GM23338 (cell line): Measurements from ENCODE around the gene TLCD3A. TPM values are rescaled to one million over a fixed set of nuclear protein-coding genes. Genes with fewer than 3 reads are reported as not detected.

Experiments
- ATAC-seq: fragments of 200-7000 bp; cut with Tn5 transposase; 3 replicates; pipeline ENCODE4 v1.9.1; 2020
- DNase-seq: peaks from one replicate; pipeline ENCODE4 v3.0.0-alpha.2; 2015; ENCODE audit warnings: low spot score
- H2AFZ ChIP-seq: fragments of 200-600 bp; sonication (generic); 2 replicates; pipeline ENCODE4 v1.8.0; 2016; ENCODE audit warnings: antibody characterized with exemption, mild to moderate bottlenecking, moderate library complexity
- H3F3A ChIP-seq: fragments of 200-600 bp; sonication (generic); replicated peaks from 2 replicates; pipeline ENCODE4 v1.8.0; 2017; ENCODE audit warnings: antibody characterized with exemption, mixed run types, low read depth
- H3K27ac ChIP-seq: fragments of 200-600 bp; sonication (generic); 2 replicates; pipeline ENCODE4 v1.6.1; 2016; ENCODE audit warnings: low read depth
- H3K27me3 ChIP-seq: fragments of 200-600 bp; sonication (generic); 2 replicates; pipeline ENCODE4 v1.8.0; 2016; ENCODE audit warnings: mild to moderate bottlenecking, mixed run types, moderate library complexity; ENCODE audit not compliant: insufficient read depth
- H3K36me3 ChIP-seq: fragments of 200-600 bp; sonication (generic); 2 replicates; pipeline ENCODE4 v1.8.0; 2016; ENCODE audit warnings: mild to moderate bottlenecking; ENCODE audit not compliant: insufficient read depth
- H3K4me1 ChIP-seq: fragments of 200-600 bp; sonication (generic); 2 replicates; pipeline ENCODE4 v1.8.0; 2016; ENCODE audit warnings: mild to moderate bottlenecking, moderate library complexity; ENCODE audit not compliant: insufficient read depth
- H3K4me2 ChIP-seq: fragments of 200-600 bp; sonication (generic); 2 replicates; pipeline ENCODE4 v1.7.1; 2017; ENCODE audit warnings: mixed run types
- H3K4me3 ChIP-seq: fragments of 200-600 bp; sonication (generic); 2 replicates; pipeline ENCODE4 v1.6.1; 2016; ENCODE audit warnings: mixed run types
- H3K79me2 ChIP-seq: fragments of 200-600 bp; sonication (generic); replicated peaks from 2 replicates; pipeline ENCODE4 v1.8.0; 2017; ENCODE audit warnings: mild to moderate bottlenecking; ENCODE audit not compliant: insufficient read depth
- H3K9me2 ChIP-seq: fragments of 200-600 bp; sonication (generic); 2 replicates; pipeline ENCODE4 v1.8.0; 2017; ENCODE audit not compliant: insufficient read depth
- H4K20me1 ChIP-seq: fragments of 200-600 bp; sonication (generic); replicated peaks from 2 replicates; pipeline ENCODE4 v1.8.0; 2017; ENCODE audit warnings: mild to moderate bottlenecking; ENCODE audit not compliant: insufficient read depth
- H3K27ac Mint-ChIP-seq: 2 replicates; pipeline ENCODE4 v1.8.0; 2020; ENCODE audit warnings: inconsistent platforms, mild to moderate bottlenecking, moderate library complexity, mixed read lengths
- H3K27me3 Mint-ChIP-seq: 3 replicates; pipeline ENCODE4 v1.8.0; 2022; ENCODE audit warnings: low read depth, mild to moderate bottlenecking, moderate library complexity, mixed read lengths, inconsistent platforms; ENCODE audit not compliant: insufficient read depth, poor library complexity
- H3K36me3 Mint-ChIP-seq: 3 replicates; pipeline ENCODE4 v1.8.0; 2021; ENCODE audit warnings: low read depth, mild to moderate bottlenecking, inconsistent platforms, moderate library complexity, mixed read lengths
- H3K4me1 Mint-ChIP-seq: 3 replicates; pipeline ENCODE4 v1.8.0; 2020; ENCODE audit warnings: mild to moderate bottlenecking, inconsistent platforms, mixed read lengths
- H3K4me3 Mint-ChIP-seq: 3 replicates; pipeline ENCODE4 v1.8.0; 2021; ENCODE audit warnings: moderate library complexity, mild to moderate bottlenecking, inconsistent platforms, mixed read lengths
- H3K9me3 Mint-ChIP-seq: 3 replicates; pipeline ENCODE4 v1.8.0; 2020; ENCODE audit warnings: moderate library complexity, mild to moderate bottlenecking, inconsistent platforms, mixed read lengths
- CREB1 ChIP-seq: fragments of 250-450 bp; sonication (Bioruptor Pico); IDR thresholded peaks from 2 replicates; pipeline ENCODE4 v1.5.0; 2020; ENCODE audit warnings: low read depth, mild to moderate bottlenecking, moderate library complexity
- EZH2 ChIP-seq: fragments of 200-600 bp; sonication (generic); IDR thresholded peaks from one replicate; pipeline ENCODE4 v1.8.0; 2017; ENCODE audit warnings: antibody characterized with exemption, mild to moderate bottlenecking, low read depth; ENCODE audit not compliant: unreplicated experiment
- EZH2phosphoT487 ChIP-seq: fragments of 200-600 bp; sonication (generic); IDR thresholded peaks from one replicate; pipeline ENCODE4 v1.8.1; 2018; ENCODE audit warnings: antibody characterized with exemption; ENCODE audit not compliant: unreplicated experiment
- JUNB ChIP-seq: IDR thresholded peaks from one replicate; pipeline ENCODE4 v1.6.1; 2016; ENCODE audit warnings: antibody characterized with exemption; ENCODE audit not compliant: unreplicated experiment
- NANOG ChIP-seq: IDR thresholded peaks from 2 replicates; pipeline ENCODE4 v1.6.1; 2016; ENCODE audit warnings: antibody characterized with exemption, borderline replicate concordance
- POLR2AphosphoS5 ChIP-seq: IDR thresholded peaks from 2 replicates; pipeline ENCODE4 v1.6.1; 2016; ENCODE audit warnings: antibody characterized with exemption, low read depth
- REST ChIP-seq: IDR thresholded peaks from one replicate; pipeline ENCODE4 v1.6.1; 2018; ENCODE audit warnings: antibody characterized with exemption; ENCODE audit not compliant: unreplicated experiment
- STAT1 ChIP-seq: IDR thresholded peaks from one replicate; pipeline ENCODE4 v1.6.1; 2016; ENCODE audit warnings: antibody characterized with exemption; ENCODE audit not compliant: unreplicated experiment
- ZNF114 ChIP-seq: fragments of 250-450 bp; sonication (Bioruptor Pico); IDR thresholded peaks from 2 replicates; pipeline ENCODE4 v1.5.0; 2020; ENCODE audit warnings: mild to moderate bottlenecking, moderate library complexity
- ZNF331 ChIP-seq: fragments of 250-450 bp; sonication (Bioruptor Pico); IDR thresholded peaks from 2 replicates; pipeline ENCODE4 v1.5.0; 2020; ENCODE audit warnings: low read depth, mild to moderate bottlenecking, moderate library complexity
- polyA plus RNA-seq: library from polyadenylated mRNA; unstranded; fragments of >200 nt; fragmentation: Nextera tagmentation; extraction: Ambion mirVana; gene quantifications from 2 replicates; pipeline ENCODE4 v1.2.1, GENCODE V29; 2016
- total RNA-seq: library from RNA; depleted of rRNA; stranded (reverse); fragments of >200 nt; shearing (Covaris generic); gene quantifications from 2 replicates; pipeline ENCODE4 v1.2.3, GENCODE V29; 2014
- TF ChIP-seq, protein P1 (sequence below), 2 experiments: fragments of 200-600 bp in 1 of 2; sonication (generic) in 1 of 2; conservative IDR thresholded peaks; 2 replicates each; pipeline versions ENCODE4 v1.5.1 to v1.6.1; 2016 to 2017; ENCODE audit warnings: antibody characterized with exemption in 2 of 2, low read depth in 2 of 2, mild to moderate bottlenecking in 2 of 2, moderate library complexity in 1 of 2
- TF ChIP-seq, protein P2 (sequence below): IDR thresholded peaks from 2 replicates; pipeline ENCODE4 v1.6.1; 2016; ENCODE audit warnings: antibody characterized with exemption

Gene TLCD3A
- total and polyA plus RNA-seq, 2 experiments from 2014 or later: 10.3 to 21.1 TPM

DNA sequence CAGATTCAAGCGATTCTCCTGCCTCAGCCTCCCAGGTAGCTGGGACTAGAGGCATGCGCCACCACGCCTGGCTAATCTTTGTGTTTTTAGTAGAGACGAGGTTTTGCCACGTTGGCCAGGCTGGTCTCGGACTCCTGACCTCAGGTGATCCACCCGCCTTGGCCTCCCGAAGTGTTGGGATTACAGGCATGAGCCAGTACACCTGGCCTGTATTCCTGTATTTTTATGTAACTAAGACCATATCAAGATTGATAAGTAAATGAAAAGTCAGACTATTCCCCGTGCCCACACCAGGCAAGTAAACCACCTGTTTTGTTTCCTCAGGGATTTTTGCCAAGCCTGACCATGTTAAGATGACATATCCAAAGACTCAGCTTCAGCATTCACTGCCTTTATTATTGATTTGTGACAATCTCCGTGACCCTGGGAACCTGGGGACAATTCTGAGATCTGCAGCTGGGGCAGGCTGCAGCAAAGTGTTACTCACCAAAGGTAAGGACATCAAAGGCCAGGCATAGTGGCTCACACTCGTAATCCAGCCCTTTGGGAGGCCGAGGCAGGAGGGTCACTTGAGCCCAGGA, 55.3 kb downstream of the TLCD3A start (continued):
- TF ChIP-seq, protein P1, sequence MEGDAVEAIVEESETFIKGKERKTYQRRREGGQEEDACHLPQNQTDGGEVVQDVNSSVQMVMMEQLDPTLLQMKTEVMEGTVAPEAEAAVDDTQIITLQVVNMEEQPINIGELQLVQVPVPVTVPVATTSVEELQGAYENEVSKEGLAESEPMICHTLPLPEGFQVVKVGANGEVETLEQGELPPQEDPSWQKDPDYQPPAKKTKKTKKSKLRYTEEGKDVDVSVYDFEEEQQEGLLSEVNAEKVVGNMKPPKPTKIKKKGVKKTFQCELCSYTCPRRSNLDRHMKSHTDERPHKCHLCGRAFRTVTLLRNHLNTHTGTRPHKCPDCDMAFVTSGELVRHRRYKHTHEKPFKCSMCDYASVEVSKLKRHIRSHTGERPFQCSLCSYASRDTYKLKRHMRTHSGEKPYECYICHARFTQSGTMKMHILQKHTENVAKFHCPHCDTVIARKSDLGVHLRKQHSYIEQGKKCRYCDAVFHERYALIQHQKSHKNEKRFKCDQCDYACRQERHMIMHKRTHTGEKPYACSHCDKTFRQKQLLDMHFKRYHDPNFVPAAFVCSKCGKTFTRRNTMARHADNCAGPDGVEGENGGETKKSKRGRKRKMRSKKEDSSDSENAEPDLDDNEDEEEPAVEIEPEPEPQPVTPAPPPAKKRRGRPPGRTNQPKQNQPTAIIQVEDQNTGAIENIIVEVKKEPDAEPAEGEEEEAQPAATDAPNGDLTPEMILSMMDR (conservative IDR thresholded peaks at IDR 0.05; ENCODE audit: low read depth in 2 of 2): no peak
- no peak for TF ChIP-seq EZH2phosphoT487

DNA sequence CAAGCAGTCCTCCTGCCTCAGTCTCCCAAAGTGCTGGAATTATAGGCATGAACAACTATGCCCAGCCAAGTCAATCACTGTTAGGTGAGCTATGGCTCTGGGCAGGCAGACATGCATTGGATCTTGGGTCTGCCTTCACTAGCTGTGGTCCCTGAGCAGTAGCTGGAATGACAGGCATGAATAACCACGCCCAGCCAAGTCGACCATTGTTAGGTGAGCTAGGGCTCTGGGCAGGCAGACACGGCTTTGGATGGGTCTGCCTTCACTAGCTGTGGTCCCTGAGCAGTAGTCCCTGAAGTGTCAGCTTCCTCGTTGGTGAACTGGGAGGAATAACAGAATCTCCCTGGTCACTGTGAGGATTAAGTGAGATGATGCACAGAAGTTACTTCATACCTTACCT, 56.2 kb downstream of the TLCD3A start:
- H3K4me2 ChIP-seq: no peak overlapping the region
- no peak for DNase-seq
- H3F3A ChIP-seq: peaks cover 31% of the 10 kb centered on the region
- H3K36me3 Mint-ChIP-seq: peaks cover 60% of the 10 kb centered on the region
- H3K79me2 ChIP-seq: peaks cover 31% of the 10 kb centered on the region
- no peak overlapping the region for H3K4me3 Mint-ChIP-seq
- no peak overlapping the region for H3K4me3 ChIP-seq
- H3K27ac ChIP-seq: no peak overlapping the region
- no peaks in the 10 kb centered on the region for H3K27me3 ChIP-seq
- H3K9me3 Mint-ChIP-seq: no peaks in the 10 kb centered on the region; the same call in 2 of the 3 replicates
- no peak for TF ChIP-seq EZH2
- TF ChIP-seq CREB1: no peak
- peaks cover 6% of the 10 kb centered on the region; the same call in 1 of the 2 replicates for H3K36me3 ChIP-seq
- H3K27ac Mint-ChIP-seq: no peak overlapping the region
- no peak overlapping the region for H2AFZ ChIP-seq
- H3K4me1 Mint-ChIP-seq: peaks cover 16% of the 10 kb centered on the region
- no peak for ATAC-seq
- H3K27me3 Mint-ChIP-seq: peaks cover 12% of the 10 kb centered on the region
- peaks cover 12% of the 10 kb centered on the region for H4K20me1 ChIP-seq
- H3K9me2 ChIP-seq: no peaks in the 10 kb centered on the region
- H3K4me1 ChIP-seq: peaks cover 4% of the 10 kb centered on the region; the same call in 1 of the 2 replicates

GRCh38 chr17:789160-789840, 56.9 kb downstream of the TLCD3A start:
- H3K27ac Mint-ChIP-seq: no peak overlapping the region
- H3K36me3 ChIP-seq: no peaks in the 10 kb centered on the region; the same call in 1 of the 2 replicates
- peaks cover 16% of the 10 kb centered on the region for H3K27me3 Mint-ChIP-seq
- H3K4me1 ChIP-seq: no peaks in the 10 kb centered on the region; the same call in 1 of the 2 replicates
- H3K4me1 Mint-ChIP-seq: peaks cover 15% of the 10 kb centered on the region
- no peaks in the 10 kb centered on the region for H3K27me3 ChIP-seq
- no peaks in the 10 kb centered on the region; the same call in 2 of the 3 replicates for H3K9me3 Mint-ChIP-seq
- peaks cover 24% of the 10 kb centered on the region for H3K79me2 ChIP-seq
- H3K4me3 Mint-ChIP-seq: no peak overlapping the region
- DNase-seq (no peak), ATAC-seq (no peak)
- H2AFZ ChIP-seq: no peak overlapping the region
- H3F3A ChIP-seq: peaks cover 31% of the 10 kb centered on the region
- H4K20me1 ChIP-seq: peaks cover 12% of the 10 kb centered on the region
- no peak overlapping the region for H3K4me3 ChIP-seq
- H3K4me2 ChIP-seq: no peak overlapping the region
- H3K36me3 Mint-ChIP-seq: peaks cover 58% of the 10 kb centered on the region
- no peaks in the 10 kb centered on the region for H3K9me2 ChIP-seq
- peak overlapping the region; percentile 74; the same call in 1 of the 2 replicates for H3K27ac ChIP-seq
- TF ChIP-seq ZNF331 (CRISPR knock-in tag) (no peak), STAT1 (no peak), POLR2AphosphoS5 (no peak), EZH2 (no peak), NANOG (no peak), JUNB (no peak), CREB1 (no peak), EZH2phosphoT487 (no peak), REST (no peak), ZNF114 (CRISPR knock-in tag) (no peak)
- TF ChIP-seq, protein P2, sequence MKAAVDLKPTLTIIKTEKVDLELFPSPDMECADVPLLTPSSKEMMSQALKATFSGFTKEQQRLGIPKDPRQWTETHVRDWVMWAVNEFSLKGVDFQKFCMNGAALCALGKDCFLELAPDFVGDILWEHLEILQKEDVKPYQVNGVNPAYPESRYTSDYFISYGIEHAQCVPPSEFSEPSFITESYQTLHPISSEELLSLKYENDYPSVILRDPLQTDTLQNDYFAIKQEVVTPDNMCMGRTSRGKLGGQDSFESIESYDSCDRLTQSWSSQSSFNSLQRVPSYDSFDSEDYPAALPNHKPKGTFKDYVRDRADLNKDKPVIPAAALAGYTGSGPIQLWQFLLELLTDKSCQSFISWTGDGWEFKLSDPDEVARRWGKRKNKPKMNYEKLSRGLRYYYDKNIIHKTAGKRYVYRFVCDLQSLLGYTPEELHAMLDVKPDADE: no peak
